Uterus (tissue), 2 donors: Measurements from ENCODE around the gene SEPTIN8.

ENCODE experiments used
- CTCF ChIP-seq, 4 experiments: fragments of 200-600 bp in 2 of 4; fragments of 450-650 bp in 2 of 4; sonication (generic) in 2 of 4; IDR thresholded peaks; one replicate each; pipeline ENCODE4 v1.5.1; 2016 to 2019; ENCODE audit warnings: antibody characterized with exemption in 4 of 4, mild to moderate bottlenecking in 2 of 4, moderate library complexity in 1 of 4
- POLR2A ChIP-seq, 2 donors: fragments of 450-650 bp; IDR thresholded peaks; one replicate each; pipeline ENCODE4 v1.6.1; 2016; ENCODE audit warnings: antibody characterized with exemption in 2 of 2, mild to moderate bottlenecking in 1 of 2, moderate library complexity in 1 of 2

GRCh38 chr5:132751971-132752580, 25.0 kb downstream of the SEPTIN8 start:
- TF ChIP-seq POLR2A (IDR thresholded peaks at IDR 0.05) (no peak), CTCF (IDR thresholded peaks at IDR 0.05) (no peak)
